HL-60/S4 treated with retinoic acid at 250 ng/mL for 4 days and 3 days (cell line): ENCODE data around the gene ZSWIM8.
"Not testable (repeated sequence)": the region's sequence is repeated elsewhere in the genome, so short reads cannot be mapped to it uniquely, and the experiment has no call there.

ENCODE experiments used
- in situ Hi-C: fragments of 300-500 bp; cut with MboI; formaldehyde crosslinking; loops from 2 replicates; pipeline ENCODE4 v1.7.0; 2022; ENCODE audit warnings: low sequenced_read_pairs

The ZSWIM8 gene

GRCh38 chr10:73814276-73814895, 29.0 kb downstream of the ZSWIM8 start:
- in situ Hi-C loops = no loop called here

DNA sequence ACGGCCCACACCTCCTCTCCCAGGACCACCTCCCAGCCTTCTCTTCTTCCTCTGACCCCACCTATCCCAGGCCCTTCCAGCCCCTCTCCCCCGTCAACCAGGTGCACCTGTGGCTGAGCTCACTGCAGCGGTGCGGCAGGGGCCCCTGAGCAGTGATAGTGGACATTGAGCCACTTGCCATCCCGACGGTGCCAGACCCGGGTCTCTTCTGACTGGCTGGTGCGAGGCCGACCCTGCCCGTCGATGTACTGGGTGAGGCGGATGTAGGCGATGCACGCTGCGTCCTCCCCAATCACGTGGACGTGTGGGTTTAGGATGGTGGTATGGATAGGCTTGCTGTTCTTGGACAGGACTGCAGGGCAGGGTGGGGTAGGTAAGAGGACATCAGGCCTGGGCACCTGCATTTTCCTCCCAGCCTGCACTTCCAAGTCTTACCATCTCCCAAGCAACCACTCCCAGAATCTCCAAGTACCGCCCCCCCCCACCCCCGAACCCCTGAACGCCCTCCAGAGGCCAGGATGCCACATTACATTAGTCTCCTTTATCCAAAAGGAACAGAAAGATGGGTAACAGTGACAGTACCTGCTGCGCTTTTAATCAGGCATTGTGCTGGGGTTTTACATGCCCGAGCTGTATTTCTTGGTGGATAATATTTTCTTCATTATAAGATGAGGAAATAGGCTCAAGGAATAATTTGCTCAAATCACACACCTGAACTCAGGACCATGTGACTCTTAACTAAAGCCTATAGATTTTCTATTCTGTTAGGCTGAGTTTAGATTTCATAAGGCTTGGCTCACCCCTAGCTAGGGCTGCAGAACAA, 29.7 kb downstream of the ZSWIM8 start:
- in situ Hi-C loops = no loop called here

GRCh38 chr10:73815719-73816030, 30.3 kb downstream of the ZSWIM8 start:
- in situ Hi-C loops = no loop called here

DNA sequence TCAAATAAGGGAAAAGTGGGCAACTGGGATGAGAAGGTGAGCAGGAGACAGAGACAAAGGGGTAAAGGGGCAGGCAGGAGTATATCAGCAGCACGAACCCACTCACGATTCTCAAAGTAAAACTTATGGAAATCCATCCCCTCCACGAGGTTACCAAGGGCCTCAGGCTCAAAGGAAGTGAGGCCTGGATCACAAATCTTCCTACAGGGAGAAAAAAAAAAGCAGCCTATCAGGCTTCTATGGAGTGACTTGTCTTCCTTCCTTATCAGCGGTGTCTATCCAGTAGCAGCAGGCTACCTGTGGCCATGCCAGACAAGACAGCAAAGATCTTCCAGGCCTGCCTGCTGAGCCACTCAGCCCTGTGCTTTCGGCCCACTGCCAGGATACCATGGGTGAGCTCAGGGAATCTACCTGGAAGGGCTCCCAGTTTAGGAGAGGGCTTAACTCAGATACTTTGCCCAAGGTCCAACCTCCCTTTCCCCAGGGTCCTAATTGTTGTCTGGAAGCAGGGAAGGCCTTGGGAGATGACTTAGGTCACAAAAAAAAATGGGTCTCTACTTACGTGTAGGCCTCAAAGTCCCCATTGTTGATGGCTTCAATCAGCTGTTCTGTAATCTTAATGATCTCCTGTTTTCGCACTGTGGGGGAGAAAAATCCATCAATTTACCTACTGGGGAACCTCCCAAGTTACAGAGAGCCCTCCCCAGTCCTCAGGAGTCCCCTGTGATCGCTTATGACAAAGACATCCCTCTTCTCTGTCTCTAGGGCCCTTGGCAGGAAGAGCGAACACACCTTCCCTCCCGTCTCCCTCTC, 31.7 kb downstream of the ZSWIM8 start:
- in situ Hi-C loops = no loop called here

GRCh38 chr10:73817826-73818225, 32.4 kb downstream of the ZSWIM8 start:
- in situ Hi-C loops = no loop called here

- in situ Hi-C loops = no loop called here
Measured at GRCh38 chr10:73818402-73818801, 33.0 kb downstream of the ZSWIM8 start.

- in situ Hi-C loops = no loop called here
Measured at GRCh38 chr10:73819081-73819480, 33.7 kb downstream of the ZSWIM8 start.

- in situ Hi-C loops = no loop called here
Measured at GRCh38 chr10:73819513-73820093, 34.2 kb downstream of the ZSWIM8 start.

- in situ Hi-C loops = no loop called here
Measured at GRCh38 chr10:73823391-73823790, 38.0 kb downstream of the ZSWIM8 start.

- in situ Hi-C loops = no loop called here
Measured at GRCh38 chr10:73824146-73824725, 38.8 kb downstream of the ZSWIM8 start.

DNA sequence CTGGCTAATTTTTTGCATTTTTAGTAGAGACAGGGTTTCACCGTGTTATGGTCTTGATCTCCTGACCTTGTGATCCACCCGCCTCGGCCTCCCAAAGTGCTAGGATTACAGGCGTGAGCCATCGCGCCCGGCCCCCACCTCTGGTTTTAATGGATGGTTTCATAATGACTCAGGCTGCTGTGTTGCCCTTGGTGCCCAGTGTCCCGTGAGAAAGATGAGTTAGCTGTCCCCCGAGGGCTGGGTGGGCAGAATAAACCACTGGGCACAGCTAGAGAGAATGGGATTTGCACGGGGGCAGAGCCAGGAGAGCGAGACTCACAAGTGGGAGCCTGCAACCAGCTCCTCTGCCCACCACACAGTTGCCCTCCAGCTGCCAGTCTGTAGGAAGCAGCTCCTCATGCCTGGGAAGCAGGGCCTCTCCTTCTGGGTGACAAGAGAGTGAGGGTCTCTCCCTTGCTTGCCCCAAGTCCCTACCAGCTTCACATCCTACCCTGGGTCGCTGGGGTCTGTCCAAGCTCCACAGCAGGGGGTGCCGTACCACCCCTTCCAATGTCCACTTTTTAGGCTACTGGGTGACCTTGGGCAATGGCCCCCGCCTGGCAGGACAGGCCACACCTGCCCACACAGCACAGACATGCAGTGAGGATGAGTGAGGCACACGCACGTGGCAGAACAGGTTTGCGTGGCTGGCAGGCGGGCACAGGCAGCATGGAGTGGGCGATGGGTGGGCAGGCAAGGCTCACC, 42.1 kb downstream of the ZSWIM8 start:
- in situ Hi-C loops = no loop called here

- in situ Hi-C loops = no loop called here
Measured at GRCh38 chr10:73828161-73828560, 42.8 kb downstream of the ZSWIM8 start.

DNA sequence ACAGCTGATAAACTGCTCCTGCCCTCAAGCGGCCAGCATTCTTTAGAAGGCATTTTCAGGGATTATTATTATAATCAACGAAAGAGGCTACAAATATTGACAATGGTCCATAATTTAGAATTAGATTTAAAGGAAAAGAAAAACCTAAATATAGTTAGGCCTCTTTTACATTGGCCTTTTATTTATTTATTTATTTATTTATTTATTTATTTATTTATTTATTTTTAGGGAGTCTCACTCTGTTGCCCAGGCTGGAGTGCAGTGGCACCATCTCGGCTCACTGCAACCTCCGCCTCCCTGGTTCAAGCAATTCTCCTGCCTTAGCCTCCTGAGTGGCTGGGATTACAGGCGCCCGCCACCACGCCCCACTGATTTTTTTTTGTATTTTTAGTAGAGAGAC, 43.7 kb downstream of the ZSWIM8 start:
- in situ Hi-C loops = not testable (repeated sequence)

DNA sequence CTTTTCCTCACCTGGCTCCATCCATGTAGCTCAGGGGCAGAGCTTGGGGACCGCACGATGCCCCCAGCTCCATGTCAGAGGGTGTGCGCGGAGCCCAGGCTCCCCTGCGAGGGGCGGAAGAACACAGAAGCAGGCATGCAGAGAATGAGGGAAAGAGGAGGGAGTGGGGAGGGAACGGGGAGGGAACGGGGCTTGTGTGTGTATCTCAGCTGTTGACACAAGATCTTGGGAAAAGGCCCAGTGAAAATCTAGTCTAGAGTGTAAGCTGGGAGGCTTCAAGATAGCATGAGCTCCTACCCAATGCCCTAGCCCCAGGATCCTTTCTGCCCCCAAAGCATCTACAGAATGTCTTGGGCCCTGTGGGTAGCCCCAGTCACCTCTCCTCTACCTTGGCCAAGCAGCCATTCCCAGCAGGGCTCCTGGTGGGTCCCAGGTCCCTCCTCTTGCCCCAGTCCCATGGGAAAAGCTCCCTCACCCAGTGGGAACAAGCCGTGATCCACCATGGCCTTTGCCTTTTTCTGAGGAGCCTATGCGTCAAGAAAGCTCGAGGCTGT, 51.1 kb downstream of the ZSWIM8 start:
- in situ Hi-C loops = no loop called here

DNA sequence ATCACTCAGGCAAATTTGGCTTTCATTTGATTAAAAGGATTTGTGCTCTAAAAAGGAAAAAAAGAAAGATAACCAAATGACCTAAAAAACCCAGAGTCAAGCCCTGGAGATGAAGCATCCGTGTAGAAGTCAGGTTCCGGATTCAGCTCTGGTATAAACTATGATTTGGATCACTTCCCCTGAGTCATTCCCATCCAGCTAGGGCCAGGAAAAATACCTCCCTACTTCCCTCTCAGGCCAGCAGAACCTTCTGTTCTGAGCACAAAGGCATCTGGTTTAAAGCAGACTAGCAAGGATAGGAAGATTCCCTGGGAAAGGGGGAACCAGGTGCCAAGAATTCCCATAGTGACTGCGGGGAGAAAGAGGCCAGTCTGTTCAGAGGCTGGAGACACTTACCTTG, 51.7 kb downstream of the ZSWIM8 start:
- in situ Hi-C loops = no loop called here

DNA sequence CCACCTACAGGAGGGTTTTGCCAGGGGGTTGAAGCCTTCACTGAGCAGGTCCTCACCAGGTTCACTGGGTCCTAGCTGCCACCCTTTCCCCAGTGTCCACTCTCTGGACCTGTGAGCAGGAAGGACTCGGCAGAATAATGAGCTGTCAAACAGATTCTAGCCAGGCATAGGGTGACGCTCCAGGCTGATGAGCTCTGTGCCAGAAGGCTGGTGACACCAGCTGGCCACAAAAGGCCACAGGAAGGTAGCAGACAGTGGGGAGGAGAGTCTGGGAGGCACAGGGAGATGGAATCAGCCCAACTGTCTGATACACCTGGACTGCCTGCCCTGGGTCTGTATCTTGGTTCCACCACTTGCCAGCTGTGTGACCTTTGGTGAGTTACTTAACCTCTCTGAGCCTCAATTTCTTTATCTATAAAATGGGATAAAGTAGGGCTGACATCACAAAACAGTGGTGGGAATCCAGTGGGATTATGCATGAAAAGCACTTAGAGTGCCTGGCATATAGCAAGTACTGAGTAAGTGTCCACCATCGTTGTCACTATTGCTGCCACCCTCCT, 52.7 kb downstream of the ZSWIM8 start:
- in situ Hi-C loops = no loop called here

GRCh38 chr10:73838827-73839226, 53.4 kb downstream of the ZSWIM8 start:
- in situ Hi-C loops = no loop called here

DNA sequence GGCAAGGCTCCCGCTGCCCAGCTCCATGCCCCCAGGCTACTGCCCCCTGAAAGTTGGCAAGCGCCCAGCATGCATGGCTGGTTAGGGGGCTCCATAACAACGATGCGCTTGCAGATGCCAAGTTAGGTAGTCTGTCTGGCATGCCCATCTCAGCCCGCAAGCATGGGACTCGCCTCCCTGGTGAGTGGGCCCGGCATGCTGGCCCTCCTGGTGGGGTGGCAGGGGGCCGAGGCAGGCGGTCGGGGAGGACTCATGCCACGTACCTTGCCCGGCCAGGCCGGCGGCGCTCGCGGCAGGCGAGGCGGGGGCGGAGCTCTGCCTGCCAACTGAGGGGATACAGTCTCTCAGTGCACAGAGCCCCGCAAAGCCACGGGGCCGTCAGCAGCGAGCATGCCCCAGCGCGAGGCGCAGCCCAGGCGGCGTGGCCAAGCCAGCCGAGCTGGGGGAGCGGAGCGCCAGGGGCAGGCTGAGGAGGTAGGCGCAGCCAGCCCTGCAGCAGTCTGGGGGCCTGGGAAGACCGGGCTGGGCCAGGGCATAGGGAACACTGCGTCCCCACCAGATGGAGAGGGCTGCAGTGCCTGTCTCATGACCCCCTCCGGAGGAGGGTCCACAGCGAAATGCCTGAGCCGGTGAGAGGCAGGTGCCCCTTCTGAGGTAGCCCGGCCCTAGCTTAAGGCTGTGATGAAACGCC, 54.0 kb downstream of the ZSWIM8 start:
- in situ Hi-C loops = no loop called here

DNA sequence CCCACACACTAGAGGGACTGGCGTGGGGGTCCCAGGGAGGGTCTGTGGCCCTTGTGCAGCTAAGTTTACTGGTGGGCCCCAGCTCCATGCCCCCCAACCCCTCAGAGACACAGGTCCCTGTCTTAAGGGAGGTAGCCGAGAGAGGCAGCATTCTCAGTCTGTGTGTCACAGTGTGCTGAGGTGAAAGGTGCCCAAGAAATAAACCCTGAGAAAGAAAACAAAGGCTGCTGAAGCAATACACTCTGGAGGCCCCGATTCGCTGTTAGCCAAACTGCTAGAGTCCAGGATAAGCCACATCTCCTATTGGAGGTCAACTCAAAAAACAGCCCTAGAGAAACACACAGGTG, 54.6 kb downstream of the ZSWIM8 start:
- in situ Hi-C loops = loop anchor here (5.0 kb wide), 1 partner anchor 37 kb away; no protein-coding TSS in a partner anchor
